Activated naive CD8-positive, alpha-beta T cell treated with anti-CD3 and anti-CD28 coated beads, Interleukin-2, amount 50 U/mL, for 16 hours (primary cell): ENCODE results near the gene TFDP3.

Experiments used
- DNase-seq: peaks from one replicate; pipeline ENCODE4 v3.0.0-alpha.2; 2020; ENCODE audit warnings: low read depth, low spot score

Gene TFDP3

GRCh38 chrX:133218329-133218728 lies at the start of gene TFDP3:
Gene TFDP3, minus strand, starts transcription at chrX:133218354. Its CDS starts 95 bp downstream, at chrX:133218259.
- DNase-seq = no peak

DNA sequence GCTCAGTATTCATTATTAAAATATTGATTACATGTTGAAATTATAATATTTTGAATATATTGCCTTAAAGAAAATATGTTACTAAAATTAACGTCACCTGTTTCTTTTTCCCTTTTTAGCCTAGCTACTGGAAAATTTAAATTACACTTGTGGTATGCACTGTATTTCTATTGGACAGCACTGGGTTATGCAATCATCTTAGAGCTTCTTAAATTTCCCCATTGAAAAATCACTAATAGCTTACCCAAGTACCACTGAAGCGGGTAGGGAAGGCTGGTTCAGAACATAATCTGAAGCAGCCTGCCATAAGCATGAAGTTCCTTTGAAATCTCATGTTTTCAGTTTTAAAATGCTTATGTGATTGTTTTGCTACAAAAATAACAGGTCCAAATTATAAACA lies 49.5 kb upstream of the TFDP3 start:
- DNase-seq = no peak

DNA sequence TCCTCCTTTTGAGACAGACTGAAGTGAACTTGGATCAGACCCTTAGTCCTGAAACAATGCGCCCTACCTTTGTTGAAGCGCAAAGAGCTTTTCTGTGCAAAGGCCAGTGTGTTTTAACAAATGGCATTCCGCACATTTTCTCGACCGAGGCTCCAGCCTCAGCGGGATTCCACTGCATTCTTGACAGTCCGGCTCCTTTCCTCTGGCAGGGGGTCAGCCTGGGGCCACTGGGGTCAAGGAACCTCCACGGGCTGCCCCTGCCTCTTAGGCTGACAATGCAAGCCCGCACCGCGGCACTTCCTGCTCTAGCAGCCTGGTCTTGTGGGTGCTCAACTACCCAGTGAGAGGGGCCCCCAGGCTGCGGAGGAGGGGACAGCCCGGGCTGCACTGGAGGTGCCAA lies 47.2 kb upstream of the TFDP3 start:
- DNase-seq = no peak

DNA sequence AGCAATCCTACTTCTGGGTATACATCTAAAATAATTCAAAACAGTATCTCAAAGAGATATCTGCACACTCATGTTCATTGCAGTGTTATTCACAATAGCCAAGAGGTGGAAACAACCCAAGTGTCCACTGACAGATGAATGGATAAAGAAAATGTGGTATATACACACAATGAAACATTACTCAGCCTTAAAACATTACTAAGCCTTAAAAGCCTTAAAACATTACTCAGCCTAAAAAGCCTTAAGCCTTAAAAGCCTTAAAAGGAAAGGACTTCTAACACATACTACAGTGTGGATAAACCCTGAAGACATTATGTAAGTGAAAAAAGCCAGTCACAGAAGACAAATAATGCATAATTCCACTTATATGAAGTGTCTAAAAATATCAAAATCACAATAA lies 40.3 kb upstream of the TFDP3 start:
- DNase-seq = no peak

DNA sequence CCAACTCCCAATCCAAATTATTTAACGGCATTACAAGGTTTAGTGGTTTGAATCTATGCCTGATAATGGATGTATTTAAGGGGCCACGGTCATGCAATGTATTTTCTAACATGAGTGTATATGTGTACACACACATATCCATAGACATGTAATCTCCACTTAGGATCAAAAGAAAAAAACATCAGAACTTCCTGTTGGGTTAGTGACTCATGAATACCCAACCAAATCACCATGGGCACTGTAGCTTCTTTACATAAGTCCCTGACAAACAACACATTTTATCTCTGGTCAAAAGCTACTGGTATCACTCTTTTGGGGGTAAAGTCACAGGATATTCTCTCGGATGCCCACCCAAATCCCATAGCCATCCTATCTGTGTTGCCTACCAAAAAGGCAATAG lies 36.5 kb upstream of the TFDP3 start:
- no peak for DNase-seq

GRCh38 chrX:133251204-133251603 lies 33.0 kb upstream of the TFDP3 start:
- DNase-seq = no peak

DNA sequence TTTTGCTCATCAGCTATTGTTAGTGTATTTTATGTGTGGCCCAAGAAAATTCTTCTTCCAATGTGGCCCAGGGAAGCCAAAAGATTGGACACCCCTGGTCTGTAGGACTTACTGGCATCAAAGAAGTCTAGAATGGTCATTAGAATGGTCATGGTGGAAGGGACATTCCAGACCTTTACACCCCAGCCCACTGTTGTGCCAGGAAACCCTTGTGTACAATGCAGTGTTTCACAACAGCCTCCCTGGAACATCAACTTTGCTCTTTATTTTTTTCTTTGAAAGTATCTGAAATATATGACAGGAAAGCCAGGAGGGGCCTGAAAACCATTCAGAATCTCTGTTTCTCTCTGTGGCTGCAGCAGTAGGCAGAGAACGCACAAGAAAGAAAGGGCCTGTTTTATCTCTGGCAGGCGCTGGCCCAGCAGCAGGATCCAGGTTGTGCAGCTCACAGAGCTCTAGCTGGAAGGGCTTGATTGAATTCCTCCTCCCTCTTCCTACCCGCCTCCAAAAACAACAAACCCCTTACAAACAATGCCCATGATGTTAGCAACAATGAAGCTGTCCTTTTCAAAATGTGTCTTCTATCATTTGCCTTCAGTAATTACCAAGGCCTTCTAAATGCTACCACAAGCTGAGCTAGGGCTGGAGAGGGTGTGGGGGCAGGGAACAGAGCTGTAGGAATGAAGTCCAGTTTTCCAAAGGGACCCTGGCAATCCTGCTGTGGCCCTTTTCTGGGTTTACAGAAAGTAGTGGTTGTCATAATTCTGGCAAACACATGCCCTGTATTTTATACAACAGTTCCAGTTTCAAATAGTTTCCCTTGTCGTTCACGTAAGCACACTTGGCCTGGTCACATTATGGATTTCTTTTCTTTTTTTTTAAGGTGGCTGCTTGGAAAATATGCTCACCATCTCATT lies 32.3 kb upstream of the TFDP3 start:
- no peak for DNase-seq

DNA sequence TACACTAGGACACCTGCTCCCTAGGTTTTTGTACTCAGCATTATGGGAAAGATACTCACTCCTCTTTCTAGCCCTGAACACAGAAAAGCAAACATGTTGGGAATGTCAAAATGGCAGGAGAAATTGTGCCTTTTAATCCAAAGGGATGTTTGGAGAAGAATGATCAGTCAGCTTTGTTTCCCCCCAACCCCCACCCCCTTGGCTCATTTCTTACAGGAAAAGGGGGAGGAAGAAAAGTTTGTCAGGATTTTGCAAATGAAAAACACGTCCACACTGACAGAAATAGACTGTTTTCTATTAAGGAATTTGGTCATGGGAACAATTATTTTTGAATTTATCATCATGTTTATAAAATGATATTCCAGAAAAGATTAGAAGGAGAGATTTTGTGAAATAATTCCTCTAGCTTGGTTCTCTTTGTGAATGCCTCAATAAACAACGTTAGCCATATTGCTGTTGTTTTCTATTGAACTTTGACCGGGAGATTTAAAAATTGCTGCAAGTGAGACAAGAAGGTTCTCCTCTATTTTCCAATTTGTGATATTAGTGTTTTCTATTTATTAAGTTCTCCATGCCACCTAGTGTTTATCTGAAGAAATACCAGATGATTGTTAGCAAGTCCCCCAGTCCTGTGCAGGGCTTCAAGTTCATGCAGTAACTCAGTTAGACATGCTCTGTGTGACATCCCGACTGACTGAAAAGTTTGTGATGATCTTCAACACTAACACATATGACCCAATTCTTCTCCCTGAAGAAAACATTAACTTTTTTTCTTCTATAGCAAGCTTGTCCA lies 31.3 kb upstream of the TFDP3 start:
- DNase-seq = no peak

DNA sequence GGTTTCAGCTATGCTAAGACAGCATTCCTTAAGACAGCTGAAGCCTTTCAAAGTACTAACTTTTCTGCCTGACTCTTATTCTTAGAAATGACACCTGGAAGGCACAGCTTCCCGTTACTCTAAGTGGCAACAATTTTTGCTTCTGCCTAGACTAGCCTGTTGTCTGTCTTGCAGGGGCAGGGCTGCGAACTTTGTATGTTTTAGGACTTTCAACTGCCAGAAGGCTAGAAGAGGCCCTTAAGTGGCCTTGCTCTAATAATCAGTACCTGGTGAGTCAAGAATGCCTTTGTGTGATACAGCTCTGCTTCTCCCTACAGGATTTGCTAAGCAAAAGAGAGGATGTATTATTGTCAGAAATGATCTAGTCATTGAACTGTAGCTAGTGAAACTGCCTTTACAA lies 30.0 kb upstream of the TFDP3 start:
- no peak for DNase-seq

- no peak for DNase-seq
These were observed 28.8 kb upstream of the TFDP3 start for GRCh38 chrX:133246921-133247320.

GRCh38 chrX:133235830-133236229 lies 17.7 kb upstream of the TFDP3 start:
- no peak for DNase-seq

DNA sequence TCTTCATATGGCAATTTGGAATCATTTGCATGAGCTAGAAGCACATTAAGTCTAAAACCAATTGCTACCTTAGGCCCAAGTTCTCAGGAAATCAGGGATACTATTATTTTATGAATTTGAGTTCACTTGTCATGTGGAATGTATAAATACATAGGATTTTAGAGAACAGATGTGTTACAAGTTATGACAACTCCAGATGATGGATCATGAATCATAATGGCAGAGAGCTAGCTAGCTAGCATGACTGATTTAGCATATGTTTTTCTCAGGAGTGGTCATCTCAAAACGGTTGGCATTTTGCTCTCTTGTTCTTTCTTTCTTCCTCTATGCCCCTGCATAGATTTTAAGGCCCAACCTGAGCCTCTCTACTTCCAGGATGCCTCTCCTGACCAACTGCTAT lies 14.2 kb upstream of the TFDP3 start:
- DNase-seq = no peak

GRCh38 chrX:133229361-133229760 lies 11.2 kb upstream of the TFDP3 start:
- DNase-seq = no peak

DNA sequence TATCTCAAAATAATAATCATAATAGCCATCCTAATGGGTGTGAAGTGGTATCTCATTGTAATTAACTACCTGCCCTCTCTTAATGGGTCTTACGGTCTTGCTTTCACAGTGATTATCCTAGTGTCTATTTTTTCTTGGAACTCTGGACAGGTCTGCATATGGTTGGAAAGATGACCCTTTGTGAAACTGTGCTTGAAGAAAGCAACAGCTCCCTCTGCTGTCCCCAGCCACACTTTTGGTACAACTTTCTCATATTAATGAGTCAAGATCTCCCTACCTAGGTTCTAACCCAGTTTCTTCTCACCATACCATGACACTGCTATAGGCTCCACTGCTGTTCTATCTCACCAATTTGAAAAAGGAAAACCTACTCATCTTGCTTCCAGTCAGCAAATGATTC lies 2.4 kb downstream of the TFDP3 start:
- no peak for DNase-seq

DNA sequence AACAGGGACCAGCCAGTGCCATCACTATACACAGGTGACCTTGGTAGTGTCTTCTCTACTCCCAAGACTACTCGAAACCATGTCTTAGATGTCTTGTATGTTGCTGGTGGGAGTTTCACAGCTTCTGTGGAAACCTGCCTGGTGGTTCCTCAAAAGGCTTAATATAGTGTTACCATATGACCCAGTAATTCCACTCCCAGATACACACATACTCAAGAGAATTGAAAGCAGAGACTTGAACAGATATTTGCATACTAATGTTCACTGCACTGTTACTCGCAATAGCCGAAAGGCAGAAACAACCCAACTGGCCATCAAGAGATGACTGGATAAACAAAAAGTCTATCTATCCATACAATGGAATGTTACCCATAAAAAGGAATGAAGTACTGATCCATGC lies 3.1 kb downstream of the TFDP3 start:
- no peak for DNase-seq

DNA sequence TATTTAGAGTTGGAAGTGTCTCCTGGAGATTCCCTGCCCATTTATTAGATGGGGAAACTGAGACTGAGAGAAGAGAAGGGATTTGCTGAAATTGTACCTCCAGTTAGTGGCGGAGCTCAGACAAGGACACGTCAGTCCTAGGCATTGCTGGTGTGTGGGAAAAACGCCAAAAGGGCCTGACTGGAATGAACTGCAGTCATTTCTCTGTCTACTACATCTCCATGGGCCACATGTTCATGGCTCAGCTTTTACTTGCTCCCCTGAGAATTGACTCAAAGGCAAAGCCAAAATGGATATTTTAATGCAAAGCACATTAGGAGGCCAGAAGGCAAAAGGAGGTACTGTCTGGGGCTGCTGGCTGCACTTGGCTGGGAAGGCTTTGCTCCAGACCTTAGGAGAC lies 3.9 kb downstream of the TFDP3 start:
- no peak for DNase-seq

- DNase-seq = no peak
These were observed 5.0 kb downstream of the TFDP3 start for GRCh38 chrX:133213117-133213516.

GRCh38 chrX:133207751-133208150 lies 10.4 kb downstream of the TFDP3 start:
- no peak for DNase-seq

DNA sequence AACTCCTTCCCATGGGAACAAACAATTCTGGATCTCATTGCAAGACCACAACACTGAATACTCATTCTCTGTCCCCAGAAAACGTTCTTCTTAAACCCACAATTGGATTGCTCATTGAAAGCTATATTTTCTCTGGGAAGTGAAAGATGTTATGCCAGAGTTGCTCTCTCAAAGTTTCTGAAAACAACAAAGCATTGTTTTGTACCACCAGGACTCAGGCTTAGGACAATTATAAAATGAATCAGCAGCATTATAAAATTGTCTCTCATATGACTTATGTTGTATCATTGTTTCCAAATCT lies 26.5 kb downstream of the TFDP3 start:
- DNase-seq = no peak

DNA sequence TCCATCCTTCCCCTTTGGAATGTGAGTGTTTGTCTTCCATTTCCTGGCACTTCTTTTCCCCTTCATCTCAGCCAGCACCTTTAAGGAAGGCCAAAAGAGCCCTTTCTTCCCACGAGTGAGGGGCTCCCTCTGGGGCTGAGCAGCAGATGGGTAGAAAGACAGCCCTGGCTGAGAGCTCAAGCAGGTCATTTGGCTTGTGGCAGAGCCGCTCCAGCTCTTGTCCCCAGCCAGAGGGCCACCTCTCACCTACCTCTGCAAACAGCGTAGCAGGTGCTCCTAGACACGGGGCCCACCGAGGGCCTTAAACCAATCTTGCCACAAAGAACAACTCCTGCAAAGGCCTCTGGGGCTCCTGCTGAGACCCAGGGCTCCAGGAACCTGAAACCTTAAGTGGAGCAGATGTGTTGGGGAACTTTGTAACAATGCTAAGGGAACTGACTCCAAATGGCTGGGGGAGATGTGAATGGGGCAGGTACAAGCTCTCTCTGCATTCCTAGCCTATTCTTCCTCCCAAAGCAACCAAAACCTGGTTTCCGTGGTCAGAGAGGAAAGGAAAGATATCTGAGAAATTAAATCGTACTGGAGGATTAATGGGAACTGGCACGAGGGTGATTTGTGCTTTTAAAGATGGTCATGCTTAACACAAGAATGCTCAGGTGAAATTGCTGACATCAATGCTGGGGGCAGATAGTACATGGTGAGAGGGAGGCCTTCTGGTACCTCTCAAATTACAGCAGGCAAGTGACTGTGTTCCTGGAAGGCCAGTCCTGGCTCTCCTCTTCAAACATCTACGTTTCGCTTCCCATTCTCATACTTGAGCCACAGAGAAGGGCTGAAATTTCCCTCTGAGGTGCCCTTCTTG lies 27.0 kb downstream of the TFDP3 start:
- no peak for DNase-seq

DNA sequence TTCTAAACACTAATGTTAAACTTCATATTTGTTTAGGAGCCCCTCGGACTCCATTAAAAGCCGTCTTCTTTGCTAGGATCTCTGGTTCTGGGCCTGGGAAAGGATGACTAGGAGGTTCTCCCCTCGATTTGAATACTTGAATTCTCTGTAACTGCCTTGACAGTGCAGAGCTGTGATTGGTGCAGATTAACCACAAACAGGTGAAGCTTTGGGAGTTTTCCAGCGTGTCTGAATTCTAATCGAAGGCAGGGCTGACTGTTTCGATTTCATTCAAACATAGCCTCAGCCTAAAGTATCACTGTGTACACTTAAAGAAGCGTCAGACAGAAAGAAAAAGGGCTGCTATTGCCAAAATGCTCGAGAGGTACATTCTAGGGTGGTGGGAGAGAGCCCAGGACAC lies 29.0 kb downstream of the TFDP3 start:
- DNase-seq = no peak

DNA sequence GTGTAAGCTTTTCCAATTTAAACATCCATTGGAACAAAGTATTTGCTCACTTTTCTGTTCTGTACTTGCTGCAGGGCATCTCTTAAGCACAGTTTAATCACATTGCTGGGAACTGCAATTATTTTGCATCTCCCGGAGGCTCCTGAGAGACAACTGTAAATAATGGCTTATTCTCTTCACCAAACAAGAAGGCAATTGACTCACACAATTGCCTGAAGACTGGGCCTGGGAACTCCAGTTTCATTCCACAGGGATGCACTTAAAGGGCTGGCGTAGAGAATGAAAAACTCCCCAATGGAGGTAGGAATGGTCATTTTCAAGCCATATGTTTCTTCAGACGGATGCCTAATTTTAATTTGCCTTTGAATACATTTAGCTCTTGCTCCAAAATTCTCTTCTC lies 29.5 kb downstream of the TFDP3 start:
- DNase-seq = no peak
